PC-3 (cell line): Measurements from ENCODE around the gene HIVEP3.

Source experiments
- EZH2 ChIP-seq: fragments of 300-600 bp; sonication (generic); IDR thresholded peaks from one replicate; pipeline ENCODE4 v1.6.1; 2017; ENCODE audit warnings: antibody characterized with exemption, mild to moderate bottlenecking, low read length; ENCODE audit not compliant: unreplicated experiment
- TF ChIP-seq, protein P1 (sequence below): fragments of 300-600 bp; sonication (generic); conservative IDR thresholded peaks from 2 replicates; pipeline ENCODE4 v1.5.1; 2017; ENCODE audit warnings: antibody characterized with exemption, low read depth, mild to moderate bottlenecking, low read length

- TF ChIP-seq, protein P1, sequence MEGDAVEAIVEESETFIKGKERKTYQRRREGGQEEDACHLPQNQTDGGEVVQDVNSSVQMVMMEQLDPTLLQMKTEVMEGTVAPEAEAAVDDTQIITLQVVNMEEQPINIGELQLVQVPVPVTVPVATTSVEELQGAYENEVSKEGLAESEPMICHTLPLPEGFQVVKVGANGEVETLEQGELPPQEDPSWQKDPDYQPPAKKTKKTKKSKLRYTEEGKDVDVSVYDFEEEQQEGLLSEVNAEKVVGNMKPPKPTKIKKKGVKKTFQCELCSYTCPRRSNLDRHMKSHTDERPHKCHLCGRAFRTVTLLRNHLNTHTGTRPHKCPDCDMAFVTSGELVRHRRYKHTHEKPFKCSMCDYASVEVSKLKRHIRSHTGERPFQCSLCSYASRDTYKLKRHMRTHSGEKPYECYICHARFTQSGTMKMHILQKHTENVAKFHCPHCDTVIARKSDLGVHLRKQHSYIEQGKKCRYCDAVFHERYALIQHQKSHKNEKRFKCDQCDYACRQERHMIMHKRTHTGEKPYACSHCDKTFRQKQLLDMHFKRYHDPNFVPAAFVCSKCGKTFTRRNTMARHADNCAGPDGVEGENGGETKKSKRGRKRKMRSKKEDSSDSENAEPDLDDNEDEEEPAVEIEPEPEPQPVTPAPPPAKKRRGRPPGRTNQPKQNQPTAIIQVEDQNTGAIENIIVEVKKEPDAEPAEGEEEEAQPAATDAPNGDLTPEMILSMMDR: no peak
- TF ChIP-seq EZH2: no peak
Measured at GRCh38 chr1:41791667-41792484, 126.8 kb downstream of the HIVEP3 start.
